Stimulated activated CD4-positive, alpha-beta T cell treated with anti-CD3 and anti-CD28 coated beads, TNF-alpha, amount 100 ng/mL, for 48 hours (primary cell): ENCODE results near the gene KIRREL3.

Source experiments
- DNase-seq, 3 donors: peaks; one replicate each; pipeline ENCODE4 v3.0.0-alpha.2; 2020; ENCODE audit warnings: low read depth in 3 of 3

KIRREL3 gene

GRCh38 chr11:126634963-126635362 lies 365.6 kb downstream of the KIRREL3 start:
- DNase-seq: no peak

GRCh38 chr11:126633330-126633729 lies 367.2 kb downstream of the KIRREL3 start:
- DNase-seq: no peak

- no peak for DNase-seq
Observed at GRCh38 chr11:126630893-126631798, 369.4 kb downstream of the KIRREL3 start.

GRCh38 chr11:126630488-126630887 lies 370.1 kb downstream of the KIRREL3 start:
- no peak for DNase-seq

- no peak for DNase-seq
Observed at GRCh38 chr11:126628790-126629621, 371.6 kb downstream of the KIRREL3 start.

GRCh38 chr11:126628450-126628789 lies 372.1 kb downstream of the KIRREL3 start:
- no peak for DNase-seq

- DNase-seq: no peak
Observed at GRCh38 chr11:126627421-126627820, 373.1 kb downstream of the KIRREL3 start.

GRCh38 chr11:126624506-126624905 lies 376.1 kb downstream of the KIRREL3 start:
- no peak for DNase-seq

GRCh38 chr11:126619516-126619915 lies 381.1 kb downstream of the KIRREL3 start:
- no peak for DNase-seq

- no peak for DNase-seq
Observed at GRCh38 chr11:126615845-126616244, 384.7 kb downstream of the KIRREL3 start.

GRCh38 chr11:126613272-126613671 lies 387.3 kb downstream of the KIRREL3 start:
- DNase-seq: no peak

- no peak for DNase-seq
Observed at GRCh38 chr11:126612671-126613070, 387.9 kb downstream of the KIRREL3 start.

- DNase-seq: no peak
Observed at GRCh38 chr11:126611438-126611837, 389.1 kb downstream of the KIRREL3 start.

GRCh38 chr11:126608658-126609057 lies 391.9 kb downstream of the KIRREL3 start:
- no peak for DNase-seq

- no peak for DNase-seq
Observed at GRCh38 chr11:126607776-126608541, 392.6 kb downstream of the KIRREL3 start.

- peak in 1 of 3 donors; percentile 0 for DNase-seq
Observed at GRCh38 chr11:126607374-126607773, 393.2 kb downstream of the KIRREL3 start.

- no peak for DNase-seq
Observed at GRCh38 chr11:126606484-126606883, 394.1 kb downstream of the KIRREL3 start.

- DNase-seq: no peak
Observed at GRCh38 chr11:126604461-126604860, 396.1 kb downstream of the KIRREL3 start.

- no peak for DNase-seq
Observed at GRCh38 chr11:126603486-126603885, 397.1 kb downstream of the KIRREL3 start.

- no peak for DNase-seq
Observed at GRCh38 chr11:126602993-126603392, 397.6 kb downstream of the KIRREL3 start.

GRCh38 chr11:126602349-126602940 lies 398.1 kb downstream of the KIRREL3 start:
- DNase-seq: no peak
